Fibroblast of lung (primary cell): Measurements from ENCODE around the gene ZNRF3.
"Not testable (repeated sequence)": the region's sequence is repeated elsewhere in the genome, so short reads cannot be mapped to it uniquely, and the experiment has no call there.

ENCODE experiments used
- EZH2 ChIP-seq: IDR thresholded peaks from 2 replicates; pipeline ENCODE4 v1.5.1; 2012; ENCODE audit warnings: low read length, control low read depth, mild to moderate bottlenecking; ENCODE audit errors: missing control alignments
- TF ChIP-seq, protein P1 (sequence below), 2 donors: IDR thresholded peaks in 1 of 2; conservative IDR thresholded peaks in 1 of 2; 1 replicate in 1 of 2; 2 replicates in 1 of 2; pipeline ENCODE4 v1.5.1; 2011 to 2012; ENCODE audit warnings: low read length in 2 of 2, control low read depth in 1 of 2, inconsistent platforms in 1 of 2, low read depth in 1 of 2, mild to moderate bottlenecking in 1 of 2

GRCh38 chr22:29005754-29006153 is 122.4 kb downstream of the ZNRF3 start:
- not testable (repeated sequence) for TF ChIP-seq EZH2
- TF ChIP-seq, protein P1, sequence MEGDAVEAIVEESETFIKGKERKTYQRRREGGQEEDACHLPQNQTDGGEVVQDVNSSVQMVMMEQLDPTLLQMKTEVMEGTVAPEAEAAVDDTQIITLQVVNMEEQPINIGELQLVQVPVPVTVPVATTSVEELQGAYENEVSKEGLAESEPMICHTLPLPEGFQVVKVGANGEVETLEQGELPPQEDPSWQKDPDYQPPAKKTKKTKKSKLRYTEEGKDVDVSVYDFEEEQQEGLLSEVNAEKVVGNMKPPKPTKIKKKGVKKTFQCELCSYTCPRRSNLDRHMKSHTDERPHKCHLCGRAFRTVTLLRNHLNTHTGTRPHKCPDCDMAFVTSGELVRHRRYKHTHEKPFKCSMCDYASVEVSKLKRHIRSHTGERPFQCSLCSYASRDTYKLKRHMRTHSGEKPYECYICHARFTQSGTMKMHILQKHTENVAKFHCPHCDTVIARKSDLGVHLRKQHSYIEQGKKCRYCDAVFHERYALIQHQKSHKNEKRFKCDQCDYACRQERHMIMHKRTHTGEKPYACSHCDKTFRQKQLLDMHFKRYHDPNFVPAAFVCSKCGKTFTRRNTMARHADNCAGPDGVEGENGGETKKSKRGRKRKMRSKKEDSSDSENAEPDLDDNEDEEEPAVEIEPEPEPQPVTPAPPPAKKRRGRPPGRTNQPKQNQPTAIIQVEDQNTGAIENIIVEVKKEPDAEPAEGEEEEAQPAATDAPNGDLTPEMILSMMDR (conservative IDR thresholded peaks at IDR 0.05 in 1 of 2, IDR thresholded peaks at IDR 0.05 in 1 of 2; ENCODE audit: low read depth in 1 of 2, low read length in 2 of 2): not testable (repeated sequence)
